MCF 10A (cell line): ENCODE data around the gene TMEM144. TPM values are rescaled to one million over a fixed set of nuclear protein-coding genes. Genes with fewer than 3 reads are reported as not detected.

ENCODE experiments used
- BruUV-seq: library from RNA; stranded (reverse); fragments of 400-500 nt; replicated peaks from 2 replicates; lab custom pipeline; 2021; lab: Mats Ljungman, UMichigan
- CTCF ChIA-PET: fragments of 300-600 bp; sonication (Branson Sonifier 250); formaldehyde crosslinking; extraction: SDS; loops from one replicate; lab custom pipeline; 2021; ENCODE audit warnings: antibody characterized with exemption, inconsistent platforms; lab: Yijun Ruan, JAX
- POLR2A ChIA-PET: fragments of 300-600, 350-650 bp; sonication (Branson Sonifier 250); formaldehyde crosslinking; extraction: SDS; loops from one replicate; lab custom pipeline; 2020; ENCODE audit warnings: antibody characterized with exemption, inconsistent platforms; lab: Yijun Ruan, JAX
- DNase-seq: peaks from one replicate; pipeline ENCODE4 v3.0.0-alpha.2; 2018; ENCODE audit not compliant: unreplicated experiment
- H3K27ac Mint-ChIP-seq: one replicate; pipeline ENCODE4 v1.8.0; 2022; ENCODE audit warnings: mild to moderate bottlenecking, low read depth, mixed read lengths; ENCODE audit not compliant: unreplicated experiment
- H3K27me3 Mint-ChIP-seq: one replicate; pipeline ENCODE4 v1.8.0; 2022; ENCODE audit warnings: mixed read lengths; ENCODE audit not compliant: insufficient read depth, unreplicated experiment
- H3K36me3 Mint-ChIP-seq: one replicate; pipeline ENCODE4 v1.8.0; 2022; ENCODE audit warnings: mild to moderate bottlenecking, moderate library complexity, mixed read lengths; ENCODE audit not compliant: insufficient read depth, unreplicated experiment
- H3K4me1 Mint-ChIP-seq: one replicate; pipeline ENCODE4 v1.8.0; 2022; ENCODE audit warnings: mixed read lengths; ENCODE audit not compliant: insufficient read depth, unreplicated experiment
- H3K4me3 Mint-ChIP-seq: one replicate; pipeline ENCODE4 v1.8.0; 2022; ENCODE audit warnings: mild to moderate bottlenecking, moderate library complexity, mixed read lengths; ENCODE audit not compliant: unreplicated experiment
- H3K9me3 Mint-ChIP-seq: one replicate; pipeline ENCODE4 v1.8.0; 2022; ENCODE audit warnings: mixed read lengths; ENCODE audit not compliant: unreplicated experiment
- CTCF ChIP-seq: fragments of 200-600 bp; IDR thresholded peaks from one replicate; pipeline ENCODE4 v1.8.0; 2022; ENCODE audit warnings: antibody characterized with exemption, mild to moderate bottlenecking; ENCODE audit not compliant: unreplicated experiment
- intact Hi-C: fragments of 100-400 bp; cut with micrococcal nuclease; formaldehyde crosslinking; loops from 2 replicates; pipeline ENCODE4 v1.14.1; 2022
- total RNA-seq: library from RNA; stranded (reverse); gene quantifications from 2 replicates; pipeline ENCODE4 v1.2.3, GENCODE V29; 2022

The TMEM144 gene
- total RNA-seq, 1 experiment from 2014 or later = 6.4 TPM

- intact Hi-C loops = no loop called here
- no peak for TF ChIP-seq CTCF
- H3K27me3 Mint-ChIP-seq = no peaks in the 10 kb centered on the region
- H3K27ac Mint-ChIP-seq = peak overlapping the region; percentile 82
- H3K4me1 Mint-ChIP-seq = no peaks in the 10 kb centered on the region
- peak overlapping the region; percentile 81 for H3K4me3 Mint-ChIP-seq
- peak; percentile 2 for DNase-seq
- peaks cover 10% of the 10 kb centered on the region for H3K36me3 Mint-ChIP-seq
- no TSS peak for BruUV-seq
- POLR2A ChIA-PET = interaction anchor here (0.6 to 1.6 kb wide), 5 partner anchors 12 to 830 kb away, joined by 3 to 6 read pairs (median 4); no protein-coding TSS in a partner anchor
- H3K9me3 Mint-ChIP-seq = no peaks in the 10 kb centered on the region
- CTCF ChIA-PET = interaction anchor here (1.6 kb wide), 1 partner anchor 19 kb away, joined by 6 read pairs; no protein-coding TSS in a partner anchor
Observed at GRCh38 chr4:158211222-158211621, 936 bp downstream of the TMEM144 start.

GRCh38 chr4:158213466-158213865 is 3.2 kb downstream of the TMEM144 start:
- Mint-ChIP-seq H3K36me3 (peaks cover 10% of the 10 kb centered on the region), H3K27ac (peak overlapping the region; percentile 23)
- BruUV-seq = no TSS peak

GRCh38 chr4:158214856-158215255 is 4.6 kb downstream of the TMEM144 start:
- no peaks in the 10 kb centered on the region for H3K27me3 Mint-ChIP-seq
- no TSS peak for BruUV-seq
- H3K27ac Mint-ChIP-seq = no peak overlapping the region
- no peak for DNase-seq
- no peaks in the 10 kb centered on the region for H3K4me1 Mint-ChIP-seq
- ChIA-PET CTCF (interaction anchor here (0.9 kb wide), 1 partner anchor 191 kb away, joined by 3 read pairs; no protein-coding TSS in a partner anchor), POLR2A (no interaction called here)
- no peaks in the 10 kb centered on the region for H3K9me3 Mint-ChIP-seq
- no peak for TF ChIP-seq CTCF
- intact Hi-C loops = no loop called here
- H3K4me3 Mint-ChIP-seq = no peak overlapping the region
- peaks cover 10% of the 10 kb centered on the region for H3K36me3 Mint-ChIP-seq

More at GRCh38 chr4:158213466-158213865, 3.2 kb downstream of the TMEM144 start:
- ChIA-PET CTCF (interaction anchor here (0.8 kb wide), 1 partner anchor 280 kb away, joined by 5 read pairs; no protein-coding TSS in a partner anchor), POLR2A (interaction anchor here (0.6 to 1.2 kb wide), 2 partner anchors 21 to 1466 kb away, joined by 3 to 6 read pairs; no protein-coding TSS in a partner anchor)
- H3K9me3 Mint-ChIP-seq = no peaks in the 10 kb centered on the region
- H3K4me3 Mint-ChIP-seq = no peak overlapping the region
- no peak for TF ChIP-seq CTCF
- intact Hi-C loops = no loop called here
- no peaks in the 10 kb centered on the region for H3K27me3 Mint-ChIP-seq
- no peaks in the 10 kb centered on the region for H3K4me1 Mint-ChIP-seq
- no peak for DNase-seq

GRCh38 chr4:158217763-158218162 is 7.5 kb downstream of the TMEM144 start:
- Mint-ChIP-seq H3K9me3 (no peaks in the 10 kb centered on the region), H3K36me3 (peaks cover 15% of the 10 kb centered on the region), H3K4me3 (no peak overlapping the region), H3K4me1 (no peaks in the 10 kb centered on the region), H3K27me3 (no peaks in the 10 kb centered on the region), H3K27ac (no peak overlapping the region)
- no peak for TF ChIP-seq CTCF
- DNase-seq = no peak
- POLR2A ChIA-PET = no interaction called here
- BruUV-seq = no TSS peak
- intact Hi-C loops = no loop called here
- CTCF ChIA-PET = no interaction called here
